Liver (tissue), 3 donors: ENCODE data around the gene SURF2.
"Not testable (repeated sequence)": the region's sequence is repeated elsewhere in the genome, so short reads cannot be mapped to it uniquely, and the experiment has no call there.

Source experiments
- FOXA2 ChIP-seq: IDR thresholded peaks from 2 replicates; pipeline ENCODE4 v1.6.1; 2016; ENCODE audit warnings: antibody characterized with exemption
- GABPA ChIP-seq, 2 donors: IDR thresholded peaks in 1 of 2; conservative IDR thresholded peaks in 1 of 2; 2 replicates each; pipeline ENCODE4 v1.6.1; 2016; ENCODE audit warnings: antibody characterized with exemption in 2 of 2, mild to moderate bottlenecking in 1 of 2, moderate library complexity in 1 of 2
- RAD21 ChIP-seq, 2 donors: IDR thresholded peaks; 2 replicates each; pipeline ENCODE4 v1.6.1; 2016; ENCODE audit warnings: antibody characterized with exemption in 2 of 2, mild to moderate bottlenecking in 2 of 2
- RXRA ChIP-seq, 2 donors: IDR thresholded peaks; 2 replicates each; pipeline ENCODE4 v1.6.1; 2017 to 2018; ENCODE audit warnings: antibody characterized with exemption in 2 of 2, mild to moderate bottlenecking in 1 of 2
- TAF1 ChIP-seq: conservative IDR thresholded peaks from 2 replicates; pipeline ENCODE4 v1.6.1; 2016; ENCODE audit warnings: antibody characterized with exemption, mild to moderate bottlenecking
- YY1 ChIP-seq: IDR thresholded peaks from 2 replicates; pipeline ENCODE4 v1.6.1; 2016; ENCODE audit warnings: antibody characterized with exemption, mild to moderate bottlenecking
- TF ChIP-seq, protein P1 (sequence below): fragments of 150-350 bp; IDR thresholded peaks from 2 replicates; pipeline ENCODE4 v1.5.1; 2017; ENCODE audit warnings: improper control_type of control experiment, low read depth, low read length; ENCODE audit not compliant: missing input control
- TF ChIP-seq, protein P2 (sequence below): IDR thresholded peaks from 2 replicates; pipeline ENCODE4 v1.6.1; 2016; ENCODE audit warnings: antibody characterized with exemption
- TF ChIP-seq, protein P3 (sequence below): IDR thresholded peaks from 2 replicates; pipeline ENCODE4 v1.6.1; 2016; ENCODE audit warnings: antibody characterized with exemption
- TF ChIP-seq, protein P4 (sequence below): IDR thresholded peaks from 2 replicates; pipeline ENCODE4 v1.6.1; 2016; ENCODE audit warnings: antibody characterized with exemption
- donor health status: healthy.
- donor health status: healthy.

DNA sequence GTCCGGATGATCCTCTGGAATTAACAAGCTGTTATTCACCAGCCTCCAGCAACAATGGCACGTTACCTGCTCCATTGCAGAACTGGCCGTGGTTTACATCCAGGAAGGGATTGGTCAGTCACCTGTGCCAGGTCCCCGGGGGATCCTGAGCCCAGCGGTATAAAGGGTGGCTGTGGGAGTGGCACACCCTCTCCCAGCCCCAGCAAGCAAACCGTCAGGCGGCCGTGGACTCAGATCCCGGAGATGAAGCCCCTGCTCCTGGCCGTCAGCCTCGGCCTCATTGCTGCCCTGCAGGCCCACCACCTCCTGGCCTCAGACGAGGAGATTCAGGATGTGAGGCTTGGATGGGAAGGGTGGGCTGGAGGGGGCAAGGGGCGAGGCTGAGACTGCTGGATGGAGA lies 38.8 kb upstream of the SURF2 start:
- TF ChIP-seq, protein P1, sequence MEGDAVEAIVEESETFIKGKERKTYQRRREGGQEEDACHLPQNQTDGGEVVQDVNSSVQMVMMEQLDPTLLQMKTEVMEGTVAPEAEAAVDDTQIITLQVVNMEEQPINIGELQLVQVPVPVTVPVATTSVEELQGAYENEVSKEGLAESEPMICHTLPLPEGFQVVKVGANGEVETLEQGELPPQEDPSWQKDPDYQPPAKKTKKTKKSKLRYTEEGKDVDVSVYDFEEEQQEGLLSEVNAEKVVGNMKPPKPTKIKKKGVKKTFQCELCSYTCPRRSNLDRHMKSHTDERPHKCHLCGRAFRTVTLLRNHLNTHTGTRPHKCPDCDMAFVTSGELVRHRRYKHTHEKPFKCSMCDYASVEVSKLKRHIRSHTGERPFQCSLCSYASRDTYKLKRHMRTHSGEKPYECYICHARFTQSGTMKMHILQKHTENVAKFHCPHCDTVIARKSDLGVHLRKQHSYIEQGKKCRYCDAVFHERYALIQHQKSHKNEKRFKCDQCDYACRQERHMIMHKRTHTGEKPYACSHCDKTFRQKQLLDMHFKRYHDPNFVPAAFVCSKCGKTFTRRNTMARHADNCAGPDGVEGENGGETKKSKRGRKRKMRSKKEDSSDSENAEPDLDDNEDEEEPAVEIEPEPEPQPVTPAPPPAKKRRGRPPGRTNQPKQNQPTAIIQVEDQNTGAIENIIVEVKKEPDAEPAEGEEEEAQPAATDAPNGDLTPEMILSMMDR: not testable (repeated sequence)
- TF ChIP-seq, protein P2, sequence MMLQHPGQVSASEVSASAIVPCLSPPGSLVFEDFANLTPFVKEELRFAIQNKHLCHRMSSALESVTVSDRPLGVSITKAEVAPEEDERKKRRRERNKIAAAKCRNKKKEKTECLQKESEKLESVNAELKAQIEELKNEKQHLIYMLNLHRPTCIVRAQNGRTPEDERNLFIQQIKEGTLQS: not testable (repeated sequence)
- not testable (repeated sequence) for TF ChIP-seq FOXA2; TAF1; YY1; GABPA (IDR thresholded peaks at IDR 0.05 in 1 of 2, conservative IDR thresholded peaks at IDR 0.05 in 1 of 2); RAD21 (IDR thresholded peaks at IDR 0.05); RXRA (IDR thresholded peaks at IDR 0.05)
- TF ChIP-seq, protein P3, sequence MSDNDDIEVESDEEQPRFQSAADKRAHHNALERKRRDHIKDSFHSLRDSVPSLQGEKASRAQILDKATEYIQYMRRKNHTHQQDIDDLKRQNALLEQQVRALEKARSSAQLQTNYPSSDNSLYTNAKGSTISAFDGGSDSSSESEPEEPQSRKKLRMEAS: not testable (repeated sequence)
- TF ChIP-seq, protein P4, sequence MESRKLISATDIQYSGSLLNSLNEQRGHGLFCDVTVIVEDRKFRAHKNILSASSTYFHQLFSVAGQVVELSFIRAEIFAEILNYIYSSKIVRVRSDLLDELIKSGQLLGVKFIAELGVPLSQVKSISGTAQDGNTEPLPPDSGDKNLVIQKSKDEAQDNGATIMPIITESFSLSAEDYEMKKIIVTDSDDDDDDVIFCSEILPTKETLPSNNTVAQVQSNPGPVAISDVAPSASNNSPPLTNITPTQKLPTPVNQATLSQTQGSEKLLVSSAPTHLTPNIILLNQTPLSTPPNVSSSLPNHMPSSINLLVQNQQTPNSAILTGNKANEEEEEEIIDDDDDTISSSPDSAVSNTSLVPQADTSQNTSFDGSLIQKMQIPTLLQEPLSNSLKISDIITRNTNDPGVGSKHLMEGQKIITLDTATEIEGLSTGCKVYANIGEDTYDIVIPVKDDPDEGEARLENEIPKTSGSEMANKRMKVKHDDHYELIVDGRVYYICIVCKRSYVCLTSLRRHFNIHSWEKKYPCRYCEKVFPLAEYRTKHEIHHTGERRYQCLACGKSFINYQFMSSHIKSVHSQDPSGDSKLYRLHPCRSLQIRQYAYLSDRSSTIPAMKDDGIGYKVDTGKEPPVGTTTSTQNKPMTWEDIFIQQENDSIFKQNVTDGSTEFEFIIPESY: not testable (repeated sequence)
